ENCODE measurements around the gene TMUB1.

Gene TMUB1

GRCh38 chr7:151083071-151083823 lies at the start of gene TMUB1:
Gene TMUB1 (minus strand): TSS chr7:151083493. CDS start chr7:151082563, 930 bp downstream.
- DNase-seq = peak; percentile 55

GRCh38 chr7:151132461-151133205 lies 49.3 kb upstream of the TMUB1 start:
- no peak for DNase-seq

- peak; percentile 54 for DNase-seq
Measured at GRCh38 chr7:151131592-151132293, 48.5 kb upstream of the TMUB1 start.

- DNase-seq = no peak
Measured at GRCh38 chr7:151131224-151131591, 47.9 kb upstream of the TMUB1 start.

- no peak for DNase-seq
Measured at GRCh38 chr7:151130741-151131157, 47.5 kb upstream of the TMUB1 start.

GRCh38 chr7:151129960-151130591 lies 46.8 kb upstream of the TMUB1 start:
- DNase-seq = no peak

GRCh38 chr7:151129117-151129959 lies 46.0 kb upstream of the TMUB1 start:
- DNase-seq = no peak

- no peak for DNase-seq
Measured at GRCh38 chr7:151128716-151129115, 45.4 kb upstream of the TMUB1 start.

- DNase-seq = no peak
Measured at GRCh38 chr7:151128144-151128543, 44.9 kb upstream of the TMUB1 start.

GRCh38 chr7:151126491-151127137 lies 43.3 kb upstream of the TMUB1 start:
- DNase-seq = no peak

GRCh38 chr7:151125846-151126481 lies 42.7 kb upstream of the TMUB1 start:
- DNase-seq = no peak

GRCh38 chr7:151125470-151125845 lies 42.2 kb upstream of the TMUB1 start:
- no peak for DNase-seq

- DNase-seq = no peak
Measured at GRCh38 chr7:151124899-151125399, 41.7 kb upstream of the TMUB1 start.

- no peak for DNase-seq
Measured at GRCh38 chr7:151124481-151124880, 41.2 kb upstream of the TMUB1 start.

GRCh38 chr7:151123822-151124464 lies 40.6 kb upstream of the TMUB1 start:
- peak; percentile 84 for DNase-seq

GRCh38 chr7:151123158-151123821 lies 40.0 kb upstream of the TMUB1 start:
- no peak for DNase-seq

GRCh38 chr7:151122796-151123157 lies 39.5 kb upstream of the TMUB1 start:
- DNase-seq = no peak

- no peak for DNase-seq
Measured at GRCh38 chr7:151122276-151122675, 39.0 kb upstream of the TMUB1 start.

GRCh38 chr7:151121380-151122170 lies 38.3 kb upstream of the TMUB1 start:
- no peak for DNase-seq
